AG04450 (cell line): Measurements from ENCODE around the gene MYLK. TPM values are rescaled to one million over a fixed set of nuclear protein-coding genes. Genes with fewer than 3 reads are reported as not detected.

Experiments used
- CTCF ChIA-PET: fragments of 300-600, 350-600 bp; formaldehyde crosslinking; extraction: SDS; loops from one replicate; lab custom pipeline; 2022; ENCODE audit warnings: antibody characterized with exemption, inconsistent platforms; lab: Charles Lee
- POLR2A ChIA-PET: fragments of 350-600 bp; formaldehyde crosslinking; extraction: SDS; loops from one replicate; lab custom pipeline; 2021; ENCODE audit warnings: antibody characterized with exemption, inconsistent platforms; lab: Yijun Ruan, JAX
- DNase-seq: peaks from one replicate; pipeline ENCODE4 v3.0.0-alpha.2; 2011; ENCODE audit warnings: low read depth, low spot score
- H3K27ac ChIP-seq: one replicate; pipeline ENCODE4 v1.5.1; 2012; ENCODE audit warnings: low read depth, low read length, control low read depth
- H3K27me3 ChIP-seq: one replicate; pipeline ENCODE4 v1.6.0; 2012; ENCODE audit warnings: low read length; ENCODE audit not compliant: control insufficient read depth, insufficient read depth
- H3K4me3 ChIP-seq: 2 replicates; pipeline ENCODE4 v1.5.1; 2011; ENCODE audit warnings: mild to moderate bottlenecking, low read depth, low read length, control low read depth
- H3K9me3 ChIP-seq: 2 replicates; pipeline ENCODE4 v1.5.1; 2012; ENCODE audit warnings: low read length; ENCODE audit not compliant: control insufficient read depth, insufficient read depth
- polyA plus RNA-seq: library from polyadenylated mRNA; depleted of rRNA; stranded (reverse); fragments of >200 nt; gene quantifications from 2 replicates; pipeline ENCODE4 v1.2.3, GENCODE V29; 2011
- TF ChIP-seq, protein P1 (sequence below): IDR thresholded peaks from 2 replicates; pipeline ENCODE4 v1.5.1; 2011; ENCODE audit warnings: low read depth, low read length, control low read depth, inconsistent platforms

MYLK gene
- polyA plus RNA-seq, 1 experiment = 1,320 TPM

DNA sequence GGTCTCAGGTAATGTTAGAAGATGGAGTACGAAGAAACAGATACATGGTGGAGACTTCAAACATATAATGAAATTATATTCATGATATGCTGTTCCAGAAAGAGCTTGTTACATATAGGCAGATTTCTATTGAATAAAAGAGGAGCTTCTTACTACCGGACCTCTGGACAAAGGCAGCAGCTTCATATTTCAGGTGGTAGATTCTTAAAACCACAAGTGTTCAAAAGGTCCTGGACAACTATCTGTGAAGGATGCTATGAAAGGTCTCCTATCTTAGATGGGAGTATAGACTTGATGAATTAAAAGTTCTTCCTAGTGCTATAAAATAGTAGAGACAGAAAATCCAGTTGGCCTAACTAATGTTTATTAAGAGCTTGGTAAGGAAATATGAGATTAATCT lies 43.2 kb downstream of the MYLK start:
- Histone ChIP-seq H3K4me3 (no peak overlapping the region), H3K9me3 (peaks cover 11% of the 10 kb centered on the region), H3K27ac (no peak overlapping the region), H3K27me3 (no peaks in the 10 kb centered on the region)
- TF ChIP-seq, protein P1, sequence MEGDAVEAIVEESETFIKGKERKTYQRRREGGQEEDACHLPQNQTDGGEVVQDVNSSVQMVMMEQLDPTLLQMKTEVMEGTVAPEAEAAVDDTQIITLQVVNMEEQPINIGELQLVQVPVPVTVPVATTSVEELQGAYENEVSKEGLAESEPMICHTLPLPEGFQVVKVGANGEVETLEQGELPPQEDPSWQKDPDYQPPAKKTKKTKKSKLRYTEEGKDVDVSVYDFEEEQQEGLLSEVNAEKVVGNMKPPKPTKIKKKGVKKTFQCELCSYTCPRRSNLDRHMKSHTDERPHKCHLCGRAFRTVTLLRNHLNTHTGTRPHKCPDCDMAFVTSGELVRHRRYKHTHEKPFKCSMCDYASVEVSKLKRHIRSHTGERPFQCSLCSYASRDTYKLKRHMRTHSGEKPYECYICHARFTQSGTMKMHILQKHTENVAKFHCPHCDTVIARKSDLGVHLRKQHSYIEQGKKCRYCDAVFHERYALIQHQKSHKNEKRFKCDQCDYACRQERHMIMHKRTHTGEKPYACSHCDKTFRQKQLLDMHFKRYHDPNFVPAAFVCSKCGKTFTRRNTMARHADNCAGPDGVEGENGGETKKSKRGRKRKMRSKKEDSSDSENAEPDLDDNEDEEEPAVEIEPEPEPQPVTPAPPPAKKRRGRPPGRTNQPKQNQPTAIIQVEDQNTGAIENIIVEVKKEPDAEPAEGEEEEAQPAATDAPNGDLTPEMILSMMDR = no peak
- CTCF ChIA-PET = interaction anchor here (0.6 to 1.0 kb wide), 3 partner anchors 117 to 718 kb away, joined by 3 to 4 read pairs (median 3); no protein-coding TSS in a partner anchor
- POLR2A ChIA-PET = no interaction called here
- DNase-seq = no peak

GRCh38 chr3:123837858-123838257 lies 46.3 kb downstream of the MYLK start:
- Histone ChIP-seq H3K4me3 (no peak overlapping the region), H3K9me3 (peaks cover 6% of the 10 kb centered on the region), H3K27ac (no peak overlapping the region), H3K27me3 (no peaks in the 10 kb centered on the region)
- POLR2A ChIA-PET = no interaction called here
- CTCF ChIA-PET = no interaction called here
- TF ChIP-seq, protein P1 = no peak
- DNase-seq = no peak

- Histone ChIP-seq H3K9me3 (peaks cover 4% of the 10 kb centered on the region), H3K4me3 (no peak overlapping the region), H3K27me3 (no peaks in the 10 kb centered on the region), H3K27ac (no peak overlapping the region)
- DNase-seq = peak; percentile 45
- CTCF ChIA-PET = no interaction called here
- TF ChIP-seq, protein P1 = no peak
- POLR2A ChIA-PET = no interaction called here
Observed at GRCh38 chr3:123834631-123835030, 49.5 kb downstream of the MYLK start.

- TF ChIP-seq, protein P1 = no peak
- Histone ChIP-seq H3K4me3 (no peak overlapping the region), H3K9me3 (no peaks in the 10 kb centered on the region), H3K27me3 (no peaks in the 10 kb centered on the region), H3K27ac (no peak overlapping the region)
- no peak for DNase-seq
- CTCF ChIA-PET = no interaction called here
- POLR2A ChIA-PET = no interaction called here
Observed at GRCh38 chr3:123833398-123833785, 50.7 kb downstream of the MYLK start.

DNA sequence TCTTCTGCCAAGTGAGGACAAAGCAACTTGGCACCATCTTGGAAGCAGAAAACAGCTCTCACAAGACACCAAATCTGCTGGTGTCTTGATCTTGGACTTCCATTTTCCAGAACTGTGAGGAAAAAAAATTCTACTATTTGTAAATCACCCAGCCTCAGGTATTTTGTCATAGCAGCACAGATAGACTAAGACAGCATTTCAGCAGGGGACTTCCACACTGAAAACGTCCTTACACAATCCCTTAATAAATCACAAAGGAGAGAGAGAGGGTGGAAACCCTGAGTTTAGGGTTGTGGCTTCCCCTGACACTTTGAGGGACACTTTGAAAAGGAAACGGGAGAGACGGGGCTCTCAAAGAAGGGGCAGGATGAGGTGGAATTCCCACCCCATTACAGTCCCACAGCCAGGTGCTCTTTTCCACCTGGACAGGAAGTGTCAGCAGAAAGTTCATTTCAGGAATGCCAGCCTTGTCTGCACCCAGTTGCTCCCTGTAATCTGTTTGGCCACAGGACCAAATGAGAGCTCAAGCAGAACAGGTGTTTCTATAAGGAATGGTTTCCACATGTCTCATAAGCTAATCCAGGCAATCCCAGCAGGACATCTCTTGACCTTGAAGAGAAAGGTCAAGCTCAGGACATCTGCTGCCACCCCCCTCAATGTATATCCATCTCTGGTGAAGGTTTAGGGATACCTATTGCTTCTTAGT lies 51.3 kb downstream of the MYLK start:
- DNase-seq = no peak
- TF ChIP-seq, protein P1 = no peak
- H3K27me3 ChIP-seq = no peaks in the 10 kb centered on the region
- POLR2A ChIA-PET = no interaction called here
- no peaks in the 10 kb centered on the region for H3K9me3 ChIP-seq
- no peak overlapping the region for H3K4me3 ChIP-seq
- CTCF ChIA-PET = no interaction called here
- no peak overlapping the region for H3K27ac ChIP-seq
